ENCODE data around the gene ABCA1.
"Not testable (repeated sequence)": the region's sequence is repeated elsewhere in the genome, so short reads cannot be mapped to it uniquely, and the experiment has no call there.

Gene ABCA1

DNA sequence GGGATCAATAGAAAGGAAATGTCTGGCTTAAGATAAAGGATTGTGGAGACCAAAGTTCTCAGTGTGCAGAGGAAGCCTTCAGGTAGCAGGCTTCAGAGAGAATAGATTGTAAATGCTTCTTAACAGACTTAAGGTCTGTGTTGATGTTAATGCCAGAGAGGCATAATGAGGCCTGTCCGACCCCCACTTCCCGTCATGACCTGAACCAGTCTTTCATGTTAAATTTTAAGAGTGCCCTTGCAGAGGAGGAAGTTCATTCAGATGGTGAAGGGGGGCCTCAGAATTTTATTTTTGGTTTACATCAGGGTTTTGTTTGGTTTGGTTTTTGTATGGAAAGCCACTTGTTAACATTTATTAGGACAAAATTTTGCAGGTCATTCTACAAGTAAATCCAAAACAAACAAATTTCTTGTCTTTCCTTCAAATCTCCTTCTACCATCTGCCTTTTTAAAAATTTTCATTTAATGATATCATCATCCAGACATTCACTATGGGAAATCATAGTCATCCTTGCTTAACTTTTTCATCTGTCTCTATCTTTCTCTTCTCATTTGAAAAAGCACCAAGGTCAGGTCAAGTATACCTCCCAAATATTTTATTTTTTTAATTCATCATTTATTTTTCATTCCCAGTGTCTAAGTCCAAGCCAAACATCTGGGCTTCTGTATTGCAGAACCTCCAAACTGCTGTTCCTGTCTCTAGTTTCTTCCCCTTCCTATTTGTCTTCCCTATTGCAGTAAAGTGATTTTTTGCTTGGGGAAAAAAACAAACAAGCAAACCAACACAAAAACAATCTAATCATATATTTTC lies 6.9 kb upstream of the ABCA1 start:
- H3K4me3 ChIP-seq (ENCODE audit: low read depth, low read length): no peak overlapping the region
- DNase-seq (ENCODE audit: low read depth): peak; percentile 35
- TF ChIP-seq, protein P1, sequence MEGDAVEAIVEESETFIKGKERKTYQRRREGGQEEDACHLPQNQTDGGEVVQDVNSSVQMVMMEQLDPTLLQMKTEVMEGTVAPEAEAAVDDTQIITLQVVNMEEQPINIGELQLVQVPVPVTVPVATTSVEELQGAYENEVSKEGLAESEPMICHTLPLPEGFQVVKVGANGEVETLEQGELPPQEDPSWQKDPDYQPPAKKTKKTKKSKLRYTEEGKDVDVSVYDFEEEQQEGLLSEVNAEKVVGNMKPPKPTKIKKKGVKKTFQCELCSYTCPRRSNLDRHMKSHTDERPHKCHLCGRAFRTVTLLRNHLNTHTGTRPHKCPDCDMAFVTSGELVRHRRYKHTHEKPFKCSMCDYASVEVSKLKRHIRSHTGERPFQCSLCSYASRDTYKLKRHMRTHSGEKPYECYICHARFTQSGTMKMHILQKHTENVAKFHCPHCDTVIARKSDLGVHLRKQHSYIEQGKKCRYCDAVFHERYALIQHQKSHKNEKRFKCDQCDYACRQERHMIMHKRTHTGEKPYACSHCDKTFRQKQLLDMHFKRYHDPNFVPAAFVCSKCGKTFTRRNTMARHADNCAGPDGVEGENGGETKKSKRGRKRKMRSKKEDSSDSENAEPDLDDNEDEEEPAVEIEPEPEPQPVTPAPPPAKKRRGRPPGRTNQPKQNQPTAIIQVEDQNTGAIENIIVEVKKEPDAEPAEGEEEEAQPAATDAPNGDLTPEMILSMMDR (IDR thresholded peaks at IDR 0.05; ENCODE audit: low read depth, low read length): no peak
- TF ChIP-seq MYC (IDR thresholded peaks at IDR 0.05; ENCODE audit: low read depth, low read length): no peak
- no peak for TF ChIP-seq POLR2A (IDR thresholded peaks at IDR 0.05; ENCODE audit: extremely low read depth, insufficient read length)
- TF ChIP-seq, protein P2, sequence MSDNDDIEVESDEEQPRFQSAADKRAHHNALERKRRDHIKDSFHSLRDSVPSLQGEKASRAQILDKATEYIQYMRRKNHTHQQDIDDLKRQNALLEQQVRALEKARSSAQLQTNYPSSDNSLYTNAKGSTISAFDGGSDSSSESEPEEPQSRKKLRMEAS (IDR thresholded peaks at IDR 0.05; ENCODE audit: low read depth, low read length): no peak

DNA sequence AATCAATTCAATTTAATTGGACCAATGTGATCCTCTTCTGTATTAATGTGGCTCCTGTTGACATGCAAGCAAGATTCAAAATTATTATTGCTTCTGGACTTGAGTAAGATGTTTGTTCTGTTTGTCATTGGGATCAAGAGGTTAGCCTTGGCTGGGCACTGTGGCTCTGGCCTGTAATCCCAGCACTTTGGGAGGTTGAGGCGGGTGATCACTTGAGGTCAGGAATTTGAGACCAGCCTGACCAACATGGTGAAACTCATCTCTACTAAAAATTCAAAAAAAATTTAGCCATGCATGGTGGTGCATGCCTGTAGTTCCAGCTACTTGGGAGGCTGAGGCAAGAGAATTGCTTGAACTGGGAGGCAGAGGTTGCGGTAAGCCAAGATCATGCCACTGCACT lies 5.1 kb upstream of the ABCA1 start:
- DNase-seq (ENCODE audit: low read depth); H3K4me3 ChIP-seq (ENCODE audit: low read depth, low read length): not testable (repeated sequence)

DNA sequence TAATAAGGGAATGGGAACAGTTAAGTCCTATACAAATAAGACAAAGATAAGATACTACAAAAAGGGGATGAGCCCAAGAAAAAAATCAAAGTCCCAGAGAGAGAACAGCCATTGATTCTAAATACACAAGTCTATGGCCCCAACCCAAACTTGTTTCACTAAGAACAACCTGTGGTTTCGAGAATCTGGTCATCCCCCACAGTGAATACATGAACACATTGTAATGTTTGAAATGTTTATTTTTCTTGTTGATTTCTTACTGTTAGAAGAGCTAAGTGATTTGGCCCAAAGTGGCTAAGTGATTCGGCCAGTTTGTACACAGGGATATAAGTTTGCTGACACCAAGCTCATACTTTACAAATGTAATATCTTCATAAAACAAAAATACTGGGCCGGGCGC lies 3.3 kb upstream of the ABCA1 start:
- no peak overlapping the region for H3K4me3 ChIP-seq (ENCODE audit: low read depth, low read length)
- DNase-seq (ENCODE audit: low read depth): no peak
- TF ChIP-seq, protein P1 (IDR thresholded peaks at IDR 0.05; ENCODE audit: low read depth, low read length): no peak
- TF ChIP-seq MYC (IDR thresholded peaks at IDR 0.05; ENCODE audit: low read depth, low read length) (no peak), POLR2A (IDR thresholded peaks at IDR 0.05; ENCODE audit: extremely low read depth, insufficient read length) (no peak)
- TF ChIP-seq, protein P2 (IDR thresholded peaks at IDR 0.05; ENCODE audit: low read depth, low read length): no peak

DNA sequence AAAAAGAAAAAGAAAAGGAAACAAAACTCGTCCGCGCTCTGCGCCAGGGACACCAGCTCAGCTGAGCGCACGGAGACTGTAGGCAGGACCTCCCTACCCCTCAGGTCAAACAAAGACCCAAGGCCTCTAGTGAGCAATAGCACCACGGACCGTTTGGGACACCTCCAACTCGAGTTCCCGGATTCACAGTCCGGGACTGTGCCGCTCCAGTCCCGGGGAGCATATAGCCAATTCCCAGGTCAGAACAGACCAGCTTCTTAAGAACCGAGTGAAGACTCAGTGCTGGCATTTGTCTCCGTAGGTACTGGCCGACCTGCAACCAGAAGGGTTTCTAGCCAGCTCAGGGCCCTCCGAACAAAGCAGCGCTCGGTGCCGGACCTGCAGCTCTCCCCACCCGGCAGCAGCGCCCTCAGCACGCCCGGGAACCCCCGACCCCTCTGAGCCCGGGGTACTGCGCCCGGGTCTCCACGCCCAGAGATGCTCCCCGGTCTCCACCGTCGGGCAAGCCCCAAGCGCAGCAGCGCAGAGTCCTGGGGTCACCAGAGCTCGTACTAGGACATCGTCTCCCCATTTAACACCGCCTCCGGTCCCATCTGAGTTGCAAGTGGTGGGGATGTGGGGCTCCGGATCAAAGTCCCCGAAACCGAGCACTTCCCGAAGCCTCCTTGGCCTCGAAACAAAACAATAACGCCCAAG lies 591 bp downstream of the ABCA1 start:
- TF ChIP-seq, protein P2 (IDR thresholded peaks at IDR 0.05; ENCODE audit: low read depth, low read length): no peak
- 0 out of 2 replicates have a peak, but pooled peaks have one; percentile 10 for TF ChIP-seq MYC (IDR thresholded peaks at IDR 0.05; ENCODE audit: low read depth, low read length)
- H3K4me3 ChIP-seq (ENCODE audit: low read depth, low read length): peak overlapping the region; percentile 81
- peak; percentile 68 for DNase-seq (ENCODE audit: low read depth)

DNA sequence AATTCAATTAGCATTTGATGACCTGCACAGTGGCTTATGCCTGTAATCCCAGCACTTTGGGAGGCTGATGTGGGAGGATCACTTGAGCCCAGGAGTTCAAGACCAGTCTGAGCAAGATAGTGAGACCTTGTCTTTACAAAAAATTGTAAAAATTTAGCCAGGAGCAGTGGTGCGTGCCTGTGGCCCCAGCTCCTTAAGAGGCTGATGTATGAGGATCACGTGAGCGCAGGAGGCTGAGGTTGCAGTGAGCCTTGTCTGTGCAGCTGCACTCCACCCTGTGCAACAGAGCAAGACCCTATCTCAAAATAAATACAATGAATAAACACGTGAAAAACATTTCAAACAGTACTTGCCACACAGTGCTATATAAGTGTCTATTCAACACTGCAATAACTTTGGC lies 4.2 kb downstream of the ABCA1 start:
- no peak overlapping the region for H3K4me3 ChIP-seq (ENCODE audit: low read depth, low read length)
- TF ChIP-seq POLR2A (IDR thresholded peaks at IDR 0.05; ENCODE audit: extremely low read depth, insufficient read length) (no peak), MYC (IDR thresholded peaks at IDR 0.05; ENCODE audit: low read depth, low read length) (no peak)
- TF ChIP-seq, protein P1 (IDR thresholded peaks at IDR 0.05; ENCODE audit: low read depth, low read length): no peak
- TF ChIP-seq, protein P2 (IDR thresholded peaks at IDR 0.05; ENCODE audit: low read depth, low read length): no peak
- DNase-seq (ENCODE audit: low read depth): no peak

DNA sequence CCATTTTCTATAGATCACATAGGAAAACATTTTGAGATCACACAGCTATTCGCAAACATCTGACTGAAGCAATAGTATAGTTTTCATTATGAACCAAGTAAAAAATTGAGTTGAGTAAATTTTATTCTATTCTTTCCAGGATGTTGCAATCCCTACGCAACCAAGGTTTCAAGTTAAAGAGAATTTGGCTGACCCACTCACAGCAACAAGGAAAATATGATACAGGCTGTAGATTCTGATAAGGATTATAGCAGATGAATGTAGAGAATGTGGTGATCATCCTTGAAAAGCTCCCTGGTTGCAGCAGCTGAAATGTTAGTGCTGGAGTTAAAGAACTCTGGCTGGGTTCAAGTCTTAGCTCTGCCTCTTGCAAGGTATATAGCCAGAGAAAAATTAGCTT lies 4.7 kb downstream of the ABCA1 start:
- H3K4me3 ChIP-seq (ENCODE audit: low read depth, low read length): no peak overlapping the region
- TF ChIP-seq MYC (IDR thresholded peaks at IDR 0.05; ENCODE audit: low read depth, low read length): no peak
- TF ChIP-seq, protein P2 (IDR thresholded peaks at IDR 0.05; ENCODE audit: low read depth, low read length): no peak
- no peak for TF ChIP-seq POLR2A (IDR thresholded peaks at IDR 0.05; ENCODE audit: extremely low read depth, insufficient read length)
- TF ChIP-seq, protein P1 (IDR thresholded peaks at IDR 0.05; ENCODE audit: low read depth, low read length): no peak
- DNase-seq (ENCODE audit: low read depth): peak; percentile 50

DNA sequence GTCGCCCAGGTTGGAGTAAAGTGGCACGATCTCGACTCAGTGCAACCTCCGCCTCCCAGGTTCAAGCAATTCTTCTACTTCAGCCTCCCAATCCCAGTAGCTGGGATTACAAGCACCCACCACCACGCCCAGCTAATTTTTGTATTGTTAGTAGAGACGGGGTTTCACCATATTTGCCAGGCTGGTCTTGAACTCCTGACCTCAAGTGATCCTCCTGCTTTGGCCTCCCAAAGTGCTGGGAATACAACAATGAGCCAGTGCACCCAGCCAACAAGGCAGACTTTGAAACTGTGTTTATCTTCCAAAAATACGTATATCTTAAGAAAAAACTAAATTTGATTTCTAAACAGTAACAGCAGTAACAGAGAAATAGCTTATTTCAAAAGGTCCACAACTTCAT lies 5.2 kb downstream of the ABCA1 start:
- DNase-seq (ENCODE audit: low read depth); H3K4me3 ChIP-seq (ENCODE audit: low read depth, low read length): not testable (repeated sequence)

Data from NB4 (cell line).